KMS-11 (cell line): Measurements from ENCODE around the gene ARHGEF33.

Experiments used
- H2AFZ ChIP-seq: fragments of 200-600 bp; sonication (generic); 2 replicates; pipeline ENCODE4 v1.6.1; 2016; ENCODE audit warnings: antibody characterized with exemption, mixed run types, low read depth
- H3K27ac ChIP-seq: fragments of 200-600 bp; sonication (generic); 2 replicates; pipeline ENCODE4 v1.6.1; 2016; ENCODE audit warnings: mild to moderate bottlenecking, mixed run types
- H3K27me3 ChIP-seq: fragments of 200-600 bp; sonication (generic); 2 replicates; pipeline ENCODE4 v1.6.1; 2017; ENCODE audit warnings: mild to moderate bottlenecking, low read depth, mixed run types, moderate library complexity; ENCODE audit not compliant: insufficient read depth
- H3K36me3 ChIP-seq: fragments of 200-600 bp; sonication (generic); 2 replicates; pipeline ENCODE4 v1.6.1; 2017; ENCODE audit warnings: mild to moderate bottlenecking, mixed run types; ENCODE audit not compliant: insufficient read depth
- H3K4me1 ChIP-seq: fragments of 200-600 bp; sonication (generic); 2 replicates; pipeline ENCODE4 v1.6.1; 2016; ENCODE audit warnings: mild to moderate bottlenecking, low read depth, mixed run types; ENCODE audit not compliant: poor library complexity, severe bottlenecking
- H3K4me2 ChIP-seq: fragments of 200-600 bp; sonication (generic); 2 replicates; pipeline ENCODE4 v1.7.0; 2016; ENCODE audit warnings: mild to moderate bottlenecking, mixed run types
- H3K4me3 ChIP-seq: fragments of 200-600 bp; sonication (generic); IDR thresholded peaks from 2 replicates; pipeline ENCODE4 v1.6.1; 2017; ENCODE audit warnings: low read depth, low read length, mixed read lengths; ENCODE audit not compliant: insufficient read depth
- H3K79me2 ChIP-seq: fragments of 200-600 bp; sonication (generic); 2 replicates; pipeline ENCODE4 v1.6.1; 2016; ENCODE audit warnings: low read depth, mixed run types; ENCODE audit not compliant: insufficient read depth
- H3K9ac ChIP-seq: fragments of 200-600 bp; sonication (generic); 2 replicates; pipeline ENCODE4 v1.6.1; 2016; ENCODE audit warnings: mild to moderate bottlenecking, mixed run types
- H4K20me1 ChIP-seq: fragments of 200-600 bp; sonication (generic); 2 replicates; pipeline ENCODE4 v1.6.1; 2016; ENCODE audit warnings: mild to moderate bottlenecking, mixed run types; ENCODE audit not compliant: insufficient read depth
- TF ChIP-seq, protein P1 (sequence below): fragments of 200-600 bp; sonication (generic); conservative IDR thresholded peaks from 2 replicates; pipeline ENCODE4 v1.6.1; 2017; ENCODE audit warnings: low read depth, mild to moderate bottlenecking, antibody characterized with exemption, low read length, moderate library complexity, mixed read lengths

Gene ARHGEF33

GRCh38 chr2:38957972-38958371, 68.3 kb downstream of the ARHGEF33 start:
- TF ChIP-seq, protein P1, sequence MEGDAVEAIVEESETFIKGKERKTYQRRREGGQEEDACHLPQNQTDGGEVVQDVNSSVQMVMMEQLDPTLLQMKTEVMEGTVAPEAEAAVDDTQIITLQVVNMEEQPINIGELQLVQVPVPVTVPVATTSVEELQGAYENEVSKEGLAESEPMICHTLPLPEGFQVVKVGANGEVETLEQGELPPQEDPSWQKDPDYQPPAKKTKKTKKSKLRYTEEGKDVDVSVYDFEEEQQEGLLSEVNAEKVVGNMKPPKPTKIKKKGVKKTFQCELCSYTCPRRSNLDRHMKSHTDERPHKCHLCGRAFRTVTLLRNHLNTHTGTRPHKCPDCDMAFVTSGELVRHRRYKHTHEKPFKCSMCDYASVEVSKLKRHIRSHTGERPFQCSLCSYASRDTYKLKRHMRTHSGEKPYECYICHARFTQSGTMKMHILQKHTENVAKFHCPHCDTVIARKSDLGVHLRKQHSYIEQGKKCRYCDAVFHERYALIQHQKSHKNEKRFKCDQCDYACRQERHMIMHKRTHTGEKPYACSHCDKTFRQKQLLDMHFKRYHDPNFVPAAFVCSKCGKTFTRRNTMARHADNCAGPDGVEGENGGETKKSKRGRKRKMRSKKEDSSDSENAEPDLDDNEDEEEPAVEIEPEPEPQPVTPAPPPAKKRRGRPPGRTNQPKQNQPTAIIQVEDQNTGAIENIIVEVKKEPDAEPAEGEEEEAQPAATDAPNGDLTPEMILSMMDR: no peak
- Histone ChIP-seq H3K36me3 (no peaks in the 10 kb centered on the region), H3K4me3 (no peak overlapping the region), H3K27me3 (no peaks in the 10 kb centered on the region), H3K79me2 (no peaks in the 10 kb centered on the region), H3K4me2 (no peak overlapping the region), H3K27ac (no peak overlapping the region), H2AFZ (no peak overlapping the region), H3K4me1 (peaks cover 3% of the 10 kb centered on the region), H3K9ac (no peak overlapping the region), H4K20me1 (no peaks in the 10 kb centered on the region)

GRCh38 chr2:38959466-38959865, 69.8 kb downstream of the ARHGEF33 start:
- Histone ChIP-seq H3K4me2 (no peak overlapping the region), H3K79me2 (no peaks in the 10 kb centered on the region), H3K36me3 (no peaks in the 10 kb centered on the region), H4K20me1 (no peaks in the 10 kb centered on the region), H2AFZ (no peak overlapping the region), H3K9ac (no peak overlapping the region), H3K27ac (no peak overlapping the region), H3K27me3 (no peaks in the 10 kb centered on the region), H3K4me3 (no peak overlapping the region), H3K4me1 (peaks cover 3% of the 10 kb centered on the region)
- TF ChIP-seq, protein P1: no peak

- no peak overlapping the region for H2AFZ ChIP-seq
- no peak overlapping the region for H3K4me3 ChIP-seq
Measured at GRCh38 chr2:38959938-38960608, 70.4 kb downstream of the ARHGEF33 start.

DNA sequence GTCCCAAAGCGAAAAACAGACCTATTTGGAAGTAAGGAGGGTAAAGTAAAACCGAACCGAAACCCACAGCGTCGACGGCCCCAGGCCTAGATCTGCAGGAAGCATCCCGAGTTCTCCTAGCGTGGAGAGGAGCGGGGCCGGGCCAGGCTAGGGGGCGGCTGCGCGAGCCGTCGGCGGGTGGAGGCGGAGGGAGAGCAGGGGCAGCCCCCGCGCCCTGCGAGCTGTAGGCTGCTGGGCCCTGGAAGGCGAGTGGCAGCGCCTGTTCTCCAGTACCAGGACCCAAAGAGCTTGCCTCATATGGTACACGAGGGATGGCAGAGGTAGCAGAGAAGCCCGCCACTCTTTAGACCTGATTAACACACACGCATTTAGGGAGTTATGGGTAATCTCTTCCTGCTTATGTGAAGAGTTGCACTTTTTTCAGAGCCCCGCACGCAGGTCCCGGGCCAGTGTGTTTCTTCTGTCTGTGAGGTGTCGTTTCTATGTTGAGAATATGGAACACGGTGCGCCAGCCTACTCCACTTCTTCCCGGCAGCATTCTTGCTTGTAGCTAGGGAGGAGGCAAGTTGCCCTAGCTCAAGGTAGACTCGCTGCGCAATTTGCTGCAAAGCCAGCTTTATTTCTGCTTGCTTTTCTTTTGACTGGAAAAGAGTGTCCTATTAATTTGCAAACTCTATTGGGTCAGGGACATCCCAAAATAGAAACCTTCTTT, 71.1 kb downstream of the ARHGEF33 start:
- H3K27ac ChIP-seq: no peak overlapping the region
- H3K4me1 ChIP-seq: peaks cover 3% of the 10 kb centered on the region
- H3K4me3 ChIP-seq: no peak overlapping the region
- no peaks in the 10 kb centered on the region for H4K20me1 ChIP-seq
- no peaks in the 10 kb centered on the region for H3K36me3 ChIP-seq
- TF ChIP-seq, protein P1: no peak
- no peaks in the 10 kb centered on the region for H3K27me3 ChIP-seq
- no peak overlapping the region for H3K4me2 ChIP-seq
- no peak overlapping the region for H3K9ac ChIP-seq
- no peaks in the 10 kb centered on the region for H3K79me2 ChIP-seq
- H2AFZ ChIP-seq: no peak overlapping the region

More at GRCh38 chr2:38959938-38960608, 70.4 kb downstream of the ARHGEF33 start:
- Histone ChIP-seq H3K79me2 (no peaks in the 10 kb centered on the region), H3K36me3 (no peaks in the 10 kb centered on the region), H3K4me1 (peaks cover 3% of the 10 kb centered on the region), H3K27me3 (no peaks in the 10 kb centered on the region), H3K4me2 (no peak overlapping the region), H3K9ac (no peak overlapping the region), H3K27ac (no peak overlapping the region), H4K20me1 (no peaks in the 10 kb centered on the region)
- TF ChIP-seq, protein P1: no peak
